NCI-H226 (cell line): Measurements from ENCODE around the gene SPATS2.
"Not testable (repeated sequence)": the region's sequence is repeated elsewhere in the genome, so short reads cannot be mapped to it uniquely, and the experiment has no call there.

Experiments
- DNase-seq: peaks from one replicate; pipeline ENCODE4 v3.0.0-alpha.2; 2015

Gene SPATS2

GRCh38 chr12:49525942-49526341 is 158.7 kb downstream of the SPATS2 start:
- no peak for DNase-seq

GRCh38 chr12:49527361-49528130 is 160.3 kb downstream of the SPATS2 start:
- DNase-seq = no peak

- DNase-seq = no peak
Observed at GRCh38 chr12:49529414-49529813, 162.2 kb downstream of the SPATS2 start.

- DNase-seq = no peak
Observed at GRCh38 chr12:49531745-49532144, 164.5 kb downstream of the SPATS2 start.

- DNase-seq = no peak
Observed at GRCh38 chr12:49533331-49533730, 166.1 kb downstream of the SPATS2 start.

- not testable (repeated sequence) for DNase-seq
Observed at GRCh38 chr12:49534122-49534521, 166.9 kb downstream of the SPATS2 start.

GRCh38 chr12:49534731-49535278 is 167.5 kb downstream of the SPATS2 start:
- DNase-seq = no peak

GRCh38 chr12:49535921-49536525 is 168.8 kb downstream of the SPATS2 start:
- no peak for DNase-seq

GRCh38 chr12:49536526-49537071 is 169.3 kb downstream of the SPATS2 start:
- no peak for DNase-seq

- no peak for DNase-seq
Observed at GRCh38 chr12:49537231-49537751, 170.0 kb downstream of the SPATS2 start.

GRCh38 chr12:49537752-49538509 is 170.7 kb downstream of the SPATS2 start:
- DNase-seq = no peak

GRCh38 chr12:49538510-49539403 is 171.5 kb downstream of the SPATS2 start, which contains the start of gene KCNH3:
KCNH3 (plus strand) TSS chr12:49539030; CDS start chr12:49539417, 387 bp downstream.
- DNase-seq = peak; percentile 84

- DNase-seq = no peak
Observed at GRCh38 chr12:49539406-49540228, 172.4 kb downstream of the SPATS2 start.

GRCh38 chr12:49540229-49541139 is 173.2 kb downstream of the SPATS2 start:
- no peak for DNase-seq

GRCh38 chr12:49541140-49541861 is 174.0 kb downstream of the SPATS2 start:
- no peak for DNase-seq

- DNase-seq = no peak
Observed at GRCh38 chr12:49541911-49542505, 174.7 kb downstream of the SPATS2 start.

- DNase-seq = no peak
Observed at GRCh38 chr12:49542592-49543160, 175.4 kb downstream of the SPATS2 start.
